Parathyroid adenoma (tissue), 2 donors: ENCODE measurements around the gene GALNT12.
A peak's percentile ranks its signal among the peaks of the same experiment; 100 is the strongest.

Experiments used
- H2AFZ ChIP-seq: fragments of 300-600 bp; sonication (generic); one replicate; pipeline ENCODE4 v1.7.0; 2017; ENCODE audit warnings: antibody characterized with exemption, mild to moderate bottlenecking
- H3K27ac ChIP-seq: fragments of 300-600 bp; sonication (generic); one replicate; pipeline ENCODE4 v1.7.0; 2017
- H3K27me3 ChIP-seq: fragments of 300-600 bp; sonication (generic); one replicate; pipeline ENCODE4 v1.7.0; 2017; ENCODE audit warnings: low read length; ENCODE audit not compliant: control insufficient read depth, insufficient read depth
- H3K36me3 ChIP-seq: fragments of 300-600 bp; sonication (generic); one replicate; pipeline ENCODE4 v1.7.0; 2017; ENCODE audit warnings: low read length; ENCODE audit not compliant: control insufficient read depth, insufficient read depth
- H3K4me1 ChIP-seq: fragments of 300-600 bp; sonication (generic); one replicate; pipeline ENCODE4 v1.7.0; 2017; ENCODE audit warnings: control low read depth
- H3K4me2 ChIP-seq: fragments of 300-600 bp; sonication (generic); one replicate; pipeline ENCODE4 v1.7.0; 2017; ENCODE audit warnings: low read length
- H3K4me3 ChIP-seq: fragments of 300-600 bp; sonication (generic); one replicate; pipeline ENCODE4 v1.7.0; 2017; ENCODE audit warnings: low read depth, low read length
- H3K79me2 ChIP-seq: fragments of 300-600 bp; sonication (generic); one replicate; pipeline ENCODE4 v1.7.0; 2017; ENCODE audit warnings: control low read depth
- H3K9ac ChIP-seq: fragments of 300-600 bp; sonication (generic); one replicate; pipeline ENCODE4 v1.7.0; 2017; ENCODE audit warnings: mild to moderate bottlenecking
- H3K9me3 ChIP-seq: fragments of 300-600 bp; sonication (generic); one replicate; pipeline ENCODE4 v1.7.0; 2017; ENCODE audit warnings: low read length; ENCODE audit not compliant: control insufficient read depth
- CTCF ChIP-seq: fragments of 300-600 bp; sonication (generic); IDR thresholded peaks from one replicate; pipeline ENCODE4 v1.7.0; 2017; ENCODE audit warnings: antibody characterized with exemption, mild to moderate bottlenecking
- donor health status: primary hyperparathyroidism.

GALNT12 gene

GRCh38 chr9:98806394-98807035 lies 955 bp upstream of the GALNT12 start:
- no peaks in the 10 kb centered on the region for H3K27me3 ChIP-seq
- H3K4me2 ChIP-seq = no peak overlapping the region
- H3K4me1 ChIP-seq = peaks cover 5% of the 10 kb centered on the region
- no peaks in the 10 kb centered on the region for H3K79me2 ChIP-seq
- H3K36me3 ChIP-seq = no peaks in the 10 kb centered on the region
- no peak for TF ChIP-seq CTCF
- H3K27ac ChIP-seq = no peak overlapping the region
- no peak overlapping the region for H3K4me3 ChIP-seq
- H2AFZ ChIP-seq = no peak overlapping the region
- H3K9ac ChIP-seq = no peak overlapping the region
- H3K9me3 ChIP-seq = no peaks in the 10 kb centered on the region

GRCh38 chr9:98807814-98808195 lies 335 bp downstream of the GALNT12 start:
- Histone ChIP-seq H3K4me3 (peak overlapping the region; percentile 38), H3K9ac (no peak overlapping the region), H3K27ac (no peak overlapping the region), H3K27me3 (no peaks in the 10 kb centered on the region), H3K4me2 (peak overlapping the region; percentile 93), H3K79me2 (no peaks in the 10 kb centered on the region), H3K9me3 (no peaks in the 10 kb centered on the region), H2AFZ (peak overlapping the region; percentile 72), H3K4me1 (peaks cover 5% of the 10 kb centered on the region), H3K36me3 (no peaks in the 10 kb centered on the region)
- TF ChIP-seq CTCF = no peak

GRCh38 chr9:98808411-98808815 lies 943 bp downstream of the GALNT12 start:
- H3K4me1 ChIP-seq = peaks cover 5% of the 10 kb centered on the region
- H3K9me3 ChIP-seq = no peaks in the 10 kb centered on the region
- peak overlapping the region; percentile 38 for H3K4me3 ChIP-seq
- TF ChIP-seq CTCF = no peak
- peak overlapping the region; percentile 20 for H3K27ac ChIP-seq
- peak overlapping the region; percentile 72 for H2AFZ ChIP-seq
- no peak overlapping the region for H3K9ac ChIP-seq
- no peaks in the 10 kb centered on the region for H3K27me3 ChIP-seq
- H3K4me2 ChIP-seq = peak overlapping the region; percentile 93
- no peaks in the 10 kb centered on the region for H3K79me2 ChIP-seq
- no peaks in the 10 kb centered on the region for H3K36me3 ChIP-seq

GRCh38 chr9:98808875-98809274 lies 1.4 kb downstream of the GALNT12 start:
- peak overlapping the region; percentile 16 for H3K27ac ChIP-seq
- H3K79me2 ChIP-seq = no peaks in the 10 kb centered on the region
- H3K27me3 ChIP-seq = no peaks in the 10 kb centered on the region
- H3K4me2 ChIP-seq = peak overlapping the region; percentile 93
- TF ChIP-seq CTCF = no peak
- H3K9me3 ChIP-seq = no peaks in the 10 kb centered on the region
- peak overlapping the region; percentile 38 for H3K4me3 ChIP-seq
- peak overlapping the region; percentile 72 for H2AFZ ChIP-seq
- no peaks in the 10 kb centered on the region for H3K36me3 ChIP-seq
- H3K4me1 ChIP-seq = peaks cover 5% of the 10 kb centered on the region
- H3K9ac ChIP-seq = no peak overlapping the region
